CD4-positive, alpha-beta T cell treated with Interleukin-10 for 1 hour (primary cell): ENCODE measurements around the gene SRRM5.
"Not testable (repeated sequence)": the region's sequence is repeated elsewhere in the genome, so short reads cannot be mapped to it uniquely, and the experiment has no call there.

ENCODE experiments used
- DNase-seq: peaks from one replicate; pipeline ENCODE4 v3.0.0-alpha.2; 2020

SRRM5 gene, protein sequence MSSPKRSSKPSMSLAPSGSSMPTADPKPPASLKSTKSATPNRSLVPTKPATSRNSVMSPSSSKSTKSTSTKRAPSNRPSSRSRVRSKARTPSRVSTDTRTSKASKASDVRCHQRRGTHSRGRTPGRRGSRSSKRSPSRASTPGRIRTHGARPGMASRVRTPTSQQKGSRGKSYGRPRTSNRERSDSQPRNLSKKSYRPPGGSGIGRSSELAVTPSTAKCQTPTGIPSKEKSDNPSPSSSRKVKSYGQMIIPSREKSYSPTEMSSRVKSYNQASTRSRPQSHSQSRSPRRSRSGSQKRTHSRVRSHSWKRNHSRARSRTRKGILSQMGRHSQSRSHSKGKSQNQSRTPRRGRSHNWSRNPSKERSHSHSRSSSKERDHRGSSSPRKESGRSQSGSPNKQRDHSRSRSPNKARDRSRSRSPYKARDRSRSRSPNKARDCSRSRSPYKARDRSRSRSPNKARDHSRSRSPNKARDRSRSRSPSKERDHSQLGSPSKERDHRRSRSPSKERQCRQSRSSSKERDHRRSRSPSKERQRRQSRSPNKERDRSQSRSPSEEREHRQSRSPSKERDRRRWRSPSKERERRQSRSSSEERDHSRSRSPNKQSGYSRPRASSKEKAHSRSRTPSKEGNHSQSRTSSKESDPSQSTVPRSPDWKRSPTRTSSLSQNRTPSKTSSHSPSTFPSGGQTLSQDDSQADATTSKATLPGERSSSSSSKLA

DNA sequence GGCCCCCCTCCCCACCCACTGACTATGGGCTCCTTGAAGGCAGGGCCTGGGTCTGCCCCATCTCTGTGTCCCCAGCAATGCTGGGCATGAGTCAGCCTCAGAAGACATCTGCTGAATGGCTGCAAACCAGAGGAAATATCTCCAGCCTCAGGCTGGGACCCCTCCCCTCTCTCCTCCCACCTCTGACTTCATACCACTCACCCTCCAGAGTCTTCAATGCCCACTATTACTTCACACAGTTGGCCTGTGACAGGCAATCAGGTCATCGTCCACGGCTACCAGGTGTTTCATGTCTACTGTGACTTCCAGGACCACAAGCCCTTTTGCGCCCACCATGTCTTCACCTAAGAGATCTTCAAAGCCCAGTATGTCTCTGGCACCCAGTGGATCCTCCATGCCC is at the start of gene SRRM5:
SRRM5 (plus strand) TSS at position 301 of the 400 bp plus-strand sequence; CDS start at position 335, 34 bp downstream.
- DNase-seq, result no peak

DNA sequence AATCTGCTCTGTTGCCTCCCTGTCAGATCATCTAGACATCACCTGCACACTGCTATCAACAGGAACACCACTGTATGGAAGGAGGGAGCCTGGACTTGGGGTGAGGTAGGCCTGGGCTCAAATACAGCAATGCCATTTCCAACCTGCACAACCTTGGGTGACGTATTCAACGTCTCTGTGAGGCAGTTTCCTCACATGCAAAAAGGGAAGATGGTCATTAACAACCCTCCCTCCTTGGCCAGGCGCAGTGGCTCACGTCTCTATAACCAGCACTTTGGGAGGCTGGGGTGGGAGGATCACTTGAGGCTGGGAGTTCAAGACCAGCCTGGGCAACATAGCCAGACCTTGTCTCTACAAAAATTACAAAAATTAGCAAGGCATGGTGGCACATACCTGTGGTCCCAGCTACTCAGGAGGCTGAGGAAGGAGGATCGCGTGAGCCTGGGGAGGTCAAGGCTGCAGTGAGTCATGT is 49.6 kb upstream of the SRRM5 start:
- no peak for DNase-seq

DNA sequence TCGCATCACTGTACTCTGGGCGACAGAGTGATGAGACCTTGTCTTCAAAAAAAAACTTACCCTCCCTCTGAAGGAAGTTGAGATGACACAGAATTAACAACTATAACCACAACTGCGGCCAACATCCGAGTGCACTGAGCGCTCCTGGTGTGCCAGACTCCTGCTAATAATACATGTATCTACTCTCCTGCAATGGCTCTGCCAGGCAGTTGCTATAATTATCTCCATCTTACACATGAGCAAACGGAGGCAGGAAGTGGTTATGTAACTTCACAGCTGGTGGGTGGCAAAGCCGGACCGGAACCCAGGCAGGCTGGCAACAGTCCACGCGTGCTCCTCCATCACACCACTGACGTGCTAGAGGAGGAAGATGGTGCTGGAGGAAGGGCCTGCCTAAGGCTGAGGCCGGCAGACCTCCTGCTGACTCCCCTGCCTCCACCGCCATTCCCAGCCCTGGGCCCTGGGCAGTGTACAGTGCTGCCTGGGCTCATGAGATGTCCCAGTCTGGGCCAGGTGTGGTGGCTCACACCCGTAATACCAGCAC is 49.1 kb upstream of the SRRM5 start:
- DNase-seq, result peak; percentile 92

DNA sequence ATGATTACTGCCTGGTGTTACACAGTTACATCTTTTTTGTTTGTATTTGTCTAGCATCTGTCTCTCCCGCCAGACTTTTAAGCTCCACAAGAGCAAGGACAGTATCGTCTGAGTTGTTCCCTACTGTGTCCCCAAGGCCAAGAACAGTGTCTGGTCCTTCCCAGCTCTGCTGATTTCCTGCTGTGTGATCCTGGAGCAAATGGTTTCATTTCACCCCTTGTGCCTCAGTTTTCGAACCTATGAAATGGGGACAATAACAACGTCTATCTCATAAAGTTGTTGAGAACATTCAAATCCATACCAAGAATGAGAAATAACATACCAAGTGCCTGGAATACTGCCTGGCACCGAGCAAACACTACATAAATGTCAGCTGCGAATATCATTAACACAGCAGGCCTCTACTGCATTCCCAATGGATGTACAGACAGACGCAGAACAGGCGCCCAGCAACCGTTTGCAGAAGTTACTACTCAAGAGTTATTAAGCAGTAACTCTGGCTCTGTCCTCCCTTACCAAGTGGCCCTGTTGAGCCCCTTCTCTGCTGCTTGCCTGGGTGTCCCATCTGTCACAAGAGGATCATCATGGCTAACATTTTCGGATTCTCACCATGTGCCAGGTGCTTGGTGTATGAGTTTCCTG is 48.0 kb upstream of the SRRM5 start:
- no peak for DNase-seq

DNA sequence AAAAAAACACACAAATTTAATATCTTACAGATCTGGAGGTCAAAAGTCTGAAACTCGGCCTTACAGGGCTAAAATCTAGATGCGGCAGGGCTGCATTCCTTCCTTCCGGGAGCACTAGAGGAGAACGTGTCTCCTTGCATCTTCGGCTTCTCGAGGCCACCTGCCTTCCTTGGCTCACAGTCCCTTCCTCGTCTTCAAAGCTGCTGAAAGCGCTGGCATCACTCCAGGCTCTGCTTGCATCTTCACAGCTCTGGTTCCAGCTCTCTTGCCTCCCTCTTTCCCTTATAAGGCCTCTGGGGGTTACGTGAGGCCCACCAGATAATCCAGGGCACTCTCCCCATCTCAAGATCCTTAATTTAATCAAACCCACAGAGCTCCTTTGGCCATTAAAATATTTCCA is 47.1 kb upstream of the SRRM5 start:
- DNase-seq, result no peak

DNA sequence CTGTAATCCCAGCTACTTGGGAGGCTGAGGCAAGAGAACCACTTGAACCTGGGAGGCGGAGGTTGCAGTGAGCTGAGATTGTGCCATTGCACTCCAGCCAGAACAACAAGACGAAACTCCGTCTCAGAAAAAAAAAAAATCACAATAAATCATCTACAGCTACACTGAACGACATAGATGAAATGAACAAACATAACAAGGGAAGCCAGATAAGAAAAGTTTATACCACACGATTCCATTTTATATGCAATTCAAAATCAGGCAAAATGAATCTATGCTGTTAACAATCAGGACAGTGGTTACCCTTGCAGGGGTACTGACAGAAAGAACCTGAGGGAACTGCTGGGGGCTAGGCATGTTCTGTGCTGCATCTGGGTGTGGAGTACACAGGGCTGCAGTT is 42.2 kb upstream of the SRRM5 start:
- DNase-seq, result no peak

DNA sequence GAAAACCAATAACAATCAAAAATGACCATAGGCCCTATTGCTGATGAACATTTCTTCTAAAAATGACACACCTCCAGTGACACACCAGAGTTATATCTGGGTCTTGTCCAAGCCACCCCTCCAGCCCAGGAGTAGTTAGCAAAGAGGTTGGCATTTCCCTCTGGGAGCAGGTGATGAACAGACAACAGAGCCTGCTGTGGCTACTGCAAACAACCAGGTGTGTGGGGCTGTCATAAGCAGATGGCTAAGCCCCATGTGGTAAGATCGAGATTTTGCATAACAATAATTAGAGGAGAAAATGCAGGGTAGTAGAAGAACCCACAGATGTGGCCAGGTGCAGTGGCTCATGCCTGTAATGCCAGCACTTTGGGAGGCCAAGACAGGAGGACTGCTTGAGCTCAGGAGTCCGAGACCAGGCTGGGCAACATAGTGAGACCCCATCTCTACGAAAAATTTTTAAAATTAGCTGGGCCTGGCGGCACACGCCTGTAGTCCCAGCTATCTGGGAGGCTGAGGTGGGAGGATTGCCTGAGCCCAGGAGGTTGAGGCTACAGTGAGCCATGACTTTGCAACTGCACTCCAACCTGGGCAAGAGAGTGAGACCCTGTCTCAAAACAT is 41.6 kb upstream of the SRRM5 start:
- no peak for DNase-seq

DNA sequence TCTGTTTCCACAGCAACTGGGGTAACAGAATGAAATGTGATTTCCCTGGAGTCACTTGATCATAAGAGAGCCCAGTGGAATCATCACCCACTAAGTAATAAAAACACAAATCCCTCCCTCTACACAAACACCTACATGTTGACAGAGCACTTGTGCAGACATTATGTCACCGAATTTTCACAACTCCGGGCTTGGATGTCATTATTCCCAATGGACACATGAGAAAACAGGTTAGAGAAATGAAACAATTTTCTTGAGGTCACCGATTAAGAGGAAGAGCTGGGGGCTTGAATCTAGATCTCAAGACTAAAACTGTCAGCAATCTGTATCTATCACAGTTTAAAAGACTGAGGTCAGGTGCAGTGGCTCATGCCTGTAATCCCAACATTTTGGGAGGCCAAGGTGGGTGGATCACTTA is 39.7 kb upstream of the SRRM5 start:
- DNase-seq, result no peak

DNA sequence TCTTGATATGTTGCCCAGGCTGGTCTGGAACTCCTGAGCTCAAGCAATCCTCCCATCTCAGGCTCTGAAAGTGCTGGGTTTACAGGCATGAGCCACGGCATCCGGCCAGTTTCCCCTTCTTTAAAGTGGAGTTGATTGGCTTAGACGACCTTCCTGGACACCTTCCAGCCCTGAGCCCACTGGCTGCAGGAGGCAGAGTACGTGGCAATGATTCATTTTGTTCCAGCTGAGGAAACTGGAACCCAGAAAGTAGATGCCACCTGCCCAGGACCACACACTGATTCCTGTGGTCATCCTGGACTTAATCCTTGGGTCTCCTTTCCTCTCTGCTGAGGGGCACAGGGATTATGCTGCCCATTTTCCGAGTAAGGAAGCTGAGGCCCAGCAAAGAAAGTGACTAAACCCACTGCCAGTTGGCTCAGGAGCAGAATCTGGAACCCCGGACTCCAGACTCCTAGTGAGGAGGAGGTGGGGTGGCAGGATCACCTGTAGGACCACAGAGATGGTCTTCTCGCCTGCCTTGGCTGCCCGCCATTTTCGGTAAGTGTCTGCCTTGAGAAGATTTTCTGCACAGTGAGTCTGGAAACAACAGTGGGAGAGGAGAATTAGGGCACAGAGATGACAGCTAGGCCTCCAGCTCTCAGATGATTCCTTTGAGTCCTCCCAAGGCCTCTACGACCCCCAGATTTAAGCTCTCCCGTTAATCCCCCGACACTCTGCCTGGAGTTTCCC is 37.3 kb upstream of the SRRM5 start:
- no peak for DNase-seq

DNA sequence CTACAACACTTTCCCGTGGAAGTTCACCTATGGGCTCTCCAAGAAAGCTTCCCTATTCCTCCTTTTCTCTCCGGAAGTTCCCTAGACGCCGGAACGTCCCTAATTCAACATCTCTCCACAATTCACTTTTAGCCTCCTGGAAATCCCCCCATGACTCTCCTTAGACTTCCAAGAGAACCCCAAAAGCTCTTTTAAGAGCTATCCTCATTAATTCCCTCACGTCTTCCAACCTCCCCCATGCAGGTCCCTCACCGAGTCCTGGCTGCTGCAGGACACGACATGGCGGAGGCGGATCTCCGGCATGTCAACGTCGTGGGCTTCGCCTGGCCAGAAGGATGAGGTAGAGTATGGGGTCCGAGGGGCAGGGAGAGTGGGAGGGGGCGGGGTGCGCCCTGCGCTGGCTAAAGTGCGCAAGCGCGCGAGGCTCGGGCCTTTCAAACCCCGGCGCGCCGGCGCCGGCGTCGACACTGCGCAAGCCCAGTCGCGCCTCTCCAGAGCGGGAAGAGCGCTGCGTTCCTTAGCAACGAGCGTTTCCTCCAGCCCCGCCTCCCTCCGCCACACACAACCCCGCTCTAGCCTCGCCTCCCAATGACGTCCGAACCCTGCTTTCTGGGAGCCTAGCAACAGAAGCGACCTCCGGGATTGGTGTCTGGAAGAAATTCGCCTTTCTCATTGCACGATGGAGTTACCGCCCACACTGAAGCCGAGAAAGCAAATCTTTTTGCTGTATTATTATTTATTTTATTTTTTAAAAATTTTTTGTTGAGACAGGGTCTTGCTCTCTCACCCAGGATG is 36.5 kb upstream of the SRRM5 start, which contains the start of the genes PINLYP and XRCC1:
PINLYP (plus strand) TSS at position 646 of the 795 bp plus-strand sequence. CDS start 1,391 bp downstream, outside the sequence.
XRCC1 (minus strand) TSS at position 372 of the 795 bp plus-strand sequence; CDS start at position 303, 69 bp downstream.
- DNase-seq, result peak; percentile 98

DNA sequence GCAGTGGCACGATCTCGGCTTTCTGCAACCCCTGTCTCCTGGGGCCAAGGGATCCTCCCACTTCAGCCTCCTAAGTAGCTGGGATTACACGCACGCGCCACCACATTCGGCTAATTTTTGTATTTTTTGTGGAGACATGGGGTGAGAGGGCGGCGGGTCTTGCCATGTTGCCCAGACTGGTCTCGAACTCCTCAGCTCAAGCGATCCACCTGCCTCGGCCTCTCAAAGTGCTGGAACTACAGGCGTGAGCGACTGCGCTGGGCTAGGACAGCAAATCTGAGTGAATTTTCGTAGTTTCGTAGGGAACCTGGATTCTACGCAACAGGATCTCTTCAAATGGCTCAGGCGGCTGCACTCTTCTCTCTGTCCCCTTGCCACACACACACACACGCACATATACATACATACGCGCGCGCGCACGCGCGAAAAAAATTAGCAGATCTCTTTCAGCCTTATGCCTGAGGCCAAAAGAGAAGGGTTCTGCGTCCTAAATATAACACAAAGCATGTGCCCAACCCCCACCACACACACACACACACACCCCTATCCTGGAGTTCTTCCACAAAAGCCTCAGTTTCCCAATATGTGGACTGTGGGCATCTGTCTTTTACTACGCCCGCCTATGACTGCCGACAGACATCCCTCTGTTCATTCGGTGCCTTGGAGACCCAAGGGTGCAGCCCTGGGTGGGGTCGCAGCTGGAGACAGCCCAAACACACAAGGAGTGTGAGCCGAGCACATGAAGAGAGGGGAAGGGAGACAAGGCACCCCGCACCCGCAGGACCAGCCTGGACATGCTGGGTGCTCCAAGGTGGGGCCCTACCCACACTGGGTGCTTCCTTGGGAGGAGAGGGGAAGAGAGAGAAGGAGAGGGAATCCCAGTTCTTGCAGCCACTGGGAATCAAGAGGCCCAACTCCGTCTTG is 35.7 kb upstream of the SRRM5 start:
- DNase-seq, result no peak

DNA sequence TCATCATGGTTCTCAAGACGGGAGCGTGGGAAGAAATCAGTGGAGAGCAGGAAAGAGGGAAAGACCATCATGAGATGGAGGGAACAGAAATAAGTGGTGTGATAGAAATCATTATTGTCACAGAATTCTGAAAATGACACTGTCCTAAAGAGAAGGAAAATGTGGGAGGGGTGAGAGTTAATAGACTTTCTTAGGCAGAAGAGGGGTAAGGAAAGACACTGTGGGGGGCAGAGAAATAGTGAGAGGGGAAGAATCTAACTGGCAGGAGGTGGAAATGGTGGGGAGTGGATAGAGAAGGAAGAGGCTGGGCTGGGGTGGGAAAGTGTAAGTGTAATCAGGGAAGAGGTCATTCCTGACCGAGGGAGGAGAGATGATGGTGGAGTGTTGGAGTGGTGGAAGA is 33.1 kb upstream of the SRRM5 start:
- DNase-seq, result no peak

DNA sequence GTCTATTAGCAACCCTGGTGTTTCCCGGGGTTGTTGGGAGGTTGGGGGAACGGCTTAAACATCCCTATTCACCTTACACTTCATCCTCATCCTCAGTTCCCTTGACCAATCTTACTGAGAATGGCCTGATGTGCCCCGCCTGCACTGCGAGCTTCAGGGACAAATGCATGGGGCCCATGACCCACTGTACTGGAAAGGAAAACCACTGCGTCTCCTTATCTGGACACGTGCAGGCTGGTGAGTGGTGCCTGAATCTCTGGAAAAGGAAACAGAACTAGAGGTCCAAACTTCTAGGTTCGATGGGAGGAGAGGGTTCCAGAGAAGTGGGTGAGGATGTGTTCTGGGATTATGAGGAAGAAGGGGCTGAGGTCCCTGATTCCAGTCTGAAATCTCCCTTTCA is 30.4 kb upstream of the SRRM5 start:
- no peak for DNase-seq

DNA sequence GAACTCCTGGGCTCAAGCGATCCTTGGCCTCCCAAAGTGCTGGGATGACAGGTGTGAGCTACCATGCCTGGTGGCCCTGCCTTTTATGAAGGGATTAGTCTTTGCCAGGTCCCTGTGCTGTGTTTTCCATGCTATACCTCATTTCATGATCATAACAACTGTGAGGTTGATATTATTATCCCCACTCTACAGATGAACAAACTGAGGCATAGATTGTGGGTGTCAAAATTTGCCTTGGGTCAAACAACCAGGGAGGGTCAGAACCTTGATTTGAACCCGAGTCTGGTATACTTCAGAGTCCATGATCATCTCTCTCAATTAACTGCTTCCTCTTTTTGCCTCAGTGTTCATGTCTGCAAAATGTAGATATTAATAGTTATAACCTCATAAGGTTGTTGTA is 29.4 kb upstream of the SRRM5 start:
- DNase-seq, result no peak

DNA sequence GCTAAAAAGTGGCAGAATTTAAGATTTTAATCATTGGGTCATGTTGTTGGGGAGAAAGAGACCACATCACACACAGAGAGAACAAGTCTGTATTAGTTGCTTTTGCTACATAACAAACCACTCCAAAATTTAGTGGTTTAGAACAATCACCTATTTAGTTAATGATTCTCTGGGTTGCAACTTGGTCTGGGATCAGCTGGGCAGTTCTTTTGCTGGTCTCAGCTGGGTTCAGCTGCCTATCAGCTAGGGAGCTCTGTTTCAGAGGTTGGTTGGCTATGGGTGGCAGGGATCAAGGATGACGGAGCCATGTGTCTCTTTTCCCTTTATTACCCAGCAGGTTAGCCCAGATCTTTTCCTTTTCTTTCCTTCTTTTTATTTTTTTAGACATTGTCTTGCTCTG is 27.4 kb upstream of the SRRM5 start:
- DNase-seq, result no peak

DNA sequence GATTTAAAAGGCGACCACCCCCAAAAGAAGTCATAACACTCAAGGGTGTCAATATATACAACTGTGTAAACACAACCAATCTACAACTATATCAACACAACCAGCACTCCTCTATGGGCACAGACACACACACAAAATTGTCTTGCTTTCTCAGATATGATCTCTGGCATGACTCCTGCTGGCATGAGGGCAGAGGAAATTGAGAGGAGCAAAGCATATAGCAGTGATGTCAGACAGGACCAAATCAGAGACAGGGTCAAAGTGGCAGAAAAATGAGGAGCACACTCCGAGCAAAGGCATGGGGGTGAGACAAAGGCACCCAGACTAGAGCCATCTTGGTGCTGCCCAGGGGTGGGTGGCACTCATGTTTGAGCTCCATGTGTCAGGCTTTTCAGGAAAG is 25.5 kb upstream of the SRRM5 start:
- DNase-seq, result no peak

DNA sequence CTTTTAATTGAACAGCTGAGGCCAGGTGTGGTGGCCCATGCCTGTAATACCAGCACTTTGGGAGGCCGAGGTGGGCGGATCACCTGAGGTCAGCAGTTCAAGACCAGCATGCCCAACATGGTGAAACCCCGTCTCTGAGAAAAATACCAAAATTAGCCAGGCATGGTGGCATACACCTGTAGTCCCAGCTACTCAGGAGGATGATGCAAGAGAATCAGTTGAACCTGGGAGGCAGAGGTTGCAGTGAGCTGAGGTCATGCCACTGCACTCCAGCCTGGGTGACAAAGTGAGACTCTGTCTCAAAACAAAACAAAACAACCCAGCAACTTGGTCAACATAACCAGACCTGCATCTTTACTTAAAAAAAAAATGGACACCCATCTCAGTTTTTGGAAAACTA is 24.9 kb upstream of the SRRM5 start:
- DNase-seq, result not testable (repeated sequence)

DNA sequence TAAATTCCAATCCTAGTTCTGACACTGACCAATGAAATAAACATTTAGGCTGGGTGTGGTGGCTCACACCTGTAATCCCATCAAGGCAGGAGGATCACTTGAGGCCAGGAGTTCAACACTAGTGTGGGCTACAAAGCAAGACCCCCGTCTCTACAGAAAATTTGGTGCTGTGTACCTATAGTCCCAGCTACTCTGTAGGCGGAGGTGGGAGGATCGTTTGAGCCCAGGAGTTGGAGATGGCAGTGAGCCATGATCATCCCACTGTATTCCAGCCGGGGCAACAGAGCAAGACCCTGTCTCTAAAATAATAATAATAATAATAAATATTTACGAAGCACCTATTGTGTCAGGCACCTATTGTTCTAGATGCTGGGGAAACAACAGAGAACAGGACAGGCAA is 22.6 kb upstream of the SRRM5 start:
- no peak for DNase-seq

DNA sequence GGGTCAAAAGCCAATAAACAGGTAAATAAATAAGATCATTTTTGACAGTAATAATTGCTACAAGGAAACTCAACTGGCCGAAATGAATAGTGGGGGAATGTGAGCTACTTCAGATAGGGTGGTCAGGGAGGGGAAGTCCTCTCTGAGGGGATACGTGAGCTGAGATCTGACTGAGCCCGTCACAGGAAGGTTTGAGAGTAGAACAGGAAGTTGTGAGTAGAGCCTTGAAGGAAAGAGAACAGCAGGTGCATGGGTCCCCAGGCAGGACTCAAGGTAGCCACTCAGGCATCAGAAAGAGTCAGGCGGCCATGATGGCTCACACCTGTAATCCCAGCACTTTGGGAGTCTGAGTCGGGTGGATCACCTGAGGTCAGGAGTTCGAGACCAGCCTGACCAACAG is 22.2 kb upstream of the SRRM5 start:
- DNase-seq, result no peak
